ENCODE data around the gene ZSCAN23.
"Not testable (repeated sequence)": the region's sequence is repeated elsewhere in the genome, so short reads cannot be mapped to it uniquely, and the experiment has no call there.

Gene ZSCAN23

DNA sequence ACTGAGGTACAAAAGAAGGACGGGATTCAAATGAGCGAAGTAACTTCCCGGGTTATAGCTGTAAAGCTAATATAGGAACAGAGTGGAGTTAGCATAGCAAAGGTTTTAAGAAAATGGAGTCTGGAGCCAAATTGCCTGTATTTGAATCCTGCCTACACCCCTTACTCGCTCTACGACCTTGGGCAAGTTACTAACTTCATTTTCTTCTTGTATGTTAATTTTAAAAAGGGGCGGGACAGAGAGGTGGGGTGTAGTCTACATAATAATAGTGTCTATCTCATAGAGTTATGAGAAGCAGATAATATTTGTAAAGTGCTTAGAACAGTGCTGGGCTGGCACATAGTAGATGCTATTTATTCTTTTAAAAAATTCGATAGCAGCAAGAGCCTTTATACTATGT lies 705 bp downstream of the ZSCAN23 start:
- no peak for DNase-seq

- no peak for DNase-seq
These were observed 6.9 kb downstream of the ZSCAN23 start for GRCh38 chr6:28436404-28436803.

GRCh38 chr6:28433119-28433518 lies 10.2 kb downstream of the ZSCAN23 start:
- DNase-seq: no peak

DNA sequence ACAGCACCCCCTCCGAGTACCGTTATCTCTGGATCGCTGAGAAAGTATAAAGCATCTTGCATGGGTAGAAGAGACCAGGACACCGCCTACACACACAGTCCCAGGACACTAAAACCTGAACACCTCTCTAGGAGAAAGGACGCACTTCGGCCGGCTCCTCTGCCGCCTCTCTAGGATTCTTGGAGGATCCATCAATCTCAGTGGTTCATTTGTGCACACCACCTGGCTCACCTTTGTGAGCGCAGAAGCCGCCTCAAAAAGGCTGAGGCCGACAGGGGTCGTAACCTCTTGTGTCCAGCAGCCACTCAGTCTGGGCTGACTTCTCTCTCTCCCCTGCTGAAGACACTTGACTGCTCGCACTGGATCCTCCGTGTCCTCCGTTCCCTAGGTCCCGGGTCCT lies 13.5 kb downstream of the ZSCAN23 start:
- DNase-seq: no peak

DNA sequence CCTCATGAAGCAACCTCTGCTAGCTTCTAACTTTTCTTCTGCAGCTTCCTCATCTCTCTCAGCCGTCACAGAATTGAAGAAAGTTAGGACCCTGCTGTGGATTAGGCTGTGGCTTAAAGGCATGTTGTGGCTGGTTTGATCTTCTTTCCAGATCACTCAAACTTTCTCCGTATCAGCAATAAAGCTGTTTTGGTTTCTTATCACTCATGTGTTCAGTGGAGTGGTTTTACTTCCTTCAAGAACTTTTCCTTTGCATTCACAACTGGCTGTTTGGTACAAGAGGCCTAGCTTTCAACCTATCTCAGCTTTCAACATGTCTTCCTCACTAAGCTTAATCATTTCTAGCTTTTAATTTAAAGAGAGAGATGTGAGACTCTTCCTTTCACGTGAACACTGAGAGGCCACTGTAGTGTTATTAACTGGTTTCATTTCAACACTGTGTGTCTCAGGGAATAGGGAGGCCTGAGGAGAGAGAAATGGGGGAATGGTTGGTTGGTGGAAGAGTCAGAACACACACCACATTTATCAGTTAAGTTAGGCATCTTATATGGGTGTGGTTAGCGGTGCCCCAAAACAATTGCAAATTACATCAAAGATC lies 17.2 kb downstream of the ZSCAN23 start:
- no peak for DNase-seq

DNA sequence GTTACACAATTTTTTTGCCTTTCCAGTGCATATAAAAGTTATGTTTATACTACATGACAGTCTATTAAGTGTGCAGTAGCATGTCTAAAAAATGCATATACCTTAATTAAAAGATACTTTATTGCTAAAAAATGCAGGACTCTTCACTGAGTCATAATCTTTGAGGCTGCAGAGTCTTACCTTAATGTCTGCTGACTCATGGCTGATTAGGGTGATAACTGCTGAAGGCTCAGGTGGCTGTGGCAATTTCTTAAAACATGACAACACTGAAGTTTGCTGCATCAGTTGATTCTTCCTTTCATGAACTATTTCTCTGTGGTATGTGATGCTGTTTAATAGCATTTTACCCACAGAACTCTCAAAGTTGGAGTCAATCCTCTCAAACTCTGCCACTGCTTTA lies 19.1 kb downstream of the ZSCAN23 start:
- no peak for DNase-seq

DNA sequence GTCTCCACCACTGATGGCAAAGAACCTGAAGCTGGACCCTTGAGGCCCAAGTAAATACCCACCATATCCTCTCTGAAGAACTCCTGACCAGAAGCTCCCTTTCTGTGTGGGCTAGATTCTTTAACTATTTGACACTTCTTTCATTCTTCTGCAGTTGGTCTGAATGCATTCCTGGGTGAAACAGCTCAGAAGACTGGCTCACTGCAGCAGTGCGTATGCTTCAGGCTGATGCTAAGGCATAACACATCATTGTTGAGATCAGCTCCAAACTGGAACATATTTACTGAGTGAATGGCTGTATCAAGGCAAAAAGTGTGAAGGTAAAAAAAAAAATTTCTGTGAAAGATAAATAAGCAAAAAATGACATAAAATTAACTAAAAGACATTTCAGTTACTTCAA lies 19.7 kb downstream of the ZSCAN23 start:
- no peak for DNase-seq

DNA sequence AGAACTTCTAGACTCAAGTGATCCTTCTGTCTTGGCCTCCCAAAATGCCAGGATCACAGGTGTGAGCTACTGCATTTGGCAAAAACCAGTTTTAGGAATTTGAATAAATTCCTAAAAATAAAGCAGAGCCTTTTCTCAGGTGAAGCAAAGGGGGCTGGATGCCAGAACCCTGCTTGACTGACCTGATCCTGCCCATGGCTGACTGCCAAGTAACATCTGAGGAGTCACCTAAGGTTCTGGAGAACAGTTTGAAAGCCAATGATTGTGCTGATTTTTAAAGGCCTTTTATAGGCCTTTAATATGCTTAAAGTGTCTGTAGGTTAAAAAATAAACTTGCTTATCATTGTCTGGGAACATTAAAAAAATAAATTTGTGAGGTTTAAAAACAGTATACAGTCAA lies 29.6 kb downstream of the ZSCAN23 start:
- no peak for DNase-seq

DNA sequence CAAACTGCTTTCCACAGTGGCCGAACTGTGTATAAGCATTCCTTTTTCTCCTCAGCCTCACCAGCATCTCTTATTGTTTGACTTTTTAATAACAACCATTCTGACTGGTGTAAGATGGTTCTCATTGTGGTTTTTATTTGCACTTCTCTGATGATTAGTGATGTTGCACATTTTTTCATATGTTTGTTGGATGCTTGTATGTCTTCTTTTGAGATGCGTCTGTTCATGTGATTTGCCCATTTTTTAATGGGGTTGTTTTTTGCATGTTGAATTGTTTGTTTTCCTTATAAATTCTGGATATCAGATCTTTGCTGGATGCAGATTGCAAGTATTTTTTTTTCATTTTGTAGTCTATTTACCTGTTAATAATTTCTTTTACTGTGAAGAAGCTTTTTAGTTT lies 32.5 kb downstream of the ZSCAN23 start:
- DNase-seq: no peak

DNA sequence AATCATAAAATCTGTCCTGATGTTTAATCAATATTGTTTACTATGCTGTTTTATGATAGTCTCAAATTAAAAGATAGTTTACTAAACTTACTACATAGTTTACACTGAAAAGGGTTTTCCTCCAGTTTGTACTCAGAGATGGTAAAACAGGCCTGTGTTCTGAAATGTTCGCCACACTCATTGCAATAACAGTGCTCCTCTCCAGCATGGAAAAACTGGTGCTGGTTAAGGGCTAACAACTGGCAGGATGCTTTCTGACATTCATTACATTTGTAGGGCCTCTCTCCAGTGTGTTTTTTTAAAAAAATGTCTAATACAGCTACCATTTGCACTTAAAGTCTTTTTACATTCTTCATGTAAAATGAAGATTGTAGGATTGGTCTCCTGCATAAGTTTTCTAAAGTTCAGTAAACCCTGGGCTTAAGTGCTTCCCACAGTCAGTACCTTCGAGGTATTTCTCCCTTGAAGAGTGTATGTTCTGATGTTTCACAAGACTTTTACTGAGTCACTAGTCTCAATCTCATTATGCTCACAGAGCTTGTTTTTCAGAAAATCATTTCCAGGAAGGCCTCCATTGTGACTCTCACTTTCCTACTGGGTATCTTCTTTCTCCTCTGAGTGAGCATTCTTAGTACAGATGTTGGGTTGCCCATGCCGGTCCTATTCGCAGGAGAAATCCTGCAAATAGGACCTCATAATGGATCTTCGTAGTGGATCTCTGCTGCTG lies 35.1 kb downstream of the ZSCAN23 start:
- DNase-seq: no peak

- no peak for DNase-seq
These were observed 35.9 kb downstream of the ZSCAN23 start for GRCh38 chr6:28407401-28407800.

- not testable (repeated sequence) for DNase-seq
These were observed 39.4 kb downstream of the ZSCAN23 start for GRCh38 chr6:28403923-28404322.

DNA sequence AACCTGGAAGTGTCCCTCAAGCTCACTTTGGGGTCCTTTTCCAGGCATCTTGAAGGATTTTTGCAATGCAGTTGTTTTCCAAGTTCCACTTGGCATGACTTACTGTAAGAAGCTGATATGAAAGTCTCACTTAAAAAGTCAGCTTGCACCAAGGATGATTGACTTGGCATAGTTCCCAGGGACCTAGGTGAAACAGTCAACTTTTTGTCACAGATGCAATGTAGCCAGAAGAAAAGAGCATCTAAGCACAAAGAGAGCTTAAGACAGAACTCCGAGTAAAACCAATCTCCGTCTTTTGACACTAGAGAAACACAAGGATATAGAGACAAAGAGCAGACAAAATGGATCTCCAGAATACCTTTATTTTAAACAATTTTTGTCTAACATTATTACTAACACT lies 41.1 kb downstream of the ZSCAN23 start:
- no peak for DNase-seq

- DNase-seq: no peak
These were observed 42.1 kb downstream of the ZSCAN23 start for GRCh38 chr6:28401172-28401571.

DNA sequence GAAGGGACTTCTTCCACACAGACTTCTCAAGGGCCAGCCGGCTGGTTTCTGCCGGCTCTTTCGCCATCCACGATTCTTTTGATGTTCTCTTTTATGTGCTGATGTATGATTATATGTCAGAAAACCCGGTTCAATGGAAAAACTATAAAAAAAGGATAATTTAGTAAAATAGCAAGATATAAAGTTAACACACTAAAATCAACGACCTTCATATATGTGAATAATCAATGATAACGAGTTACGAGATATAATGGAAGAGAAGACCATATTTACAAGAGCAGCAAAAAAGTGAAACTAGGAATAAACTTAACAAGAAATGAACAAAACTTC lies 43.2 kb downstream of the ZSCAN23 start:
- DNase-seq: no peak

DNA sequence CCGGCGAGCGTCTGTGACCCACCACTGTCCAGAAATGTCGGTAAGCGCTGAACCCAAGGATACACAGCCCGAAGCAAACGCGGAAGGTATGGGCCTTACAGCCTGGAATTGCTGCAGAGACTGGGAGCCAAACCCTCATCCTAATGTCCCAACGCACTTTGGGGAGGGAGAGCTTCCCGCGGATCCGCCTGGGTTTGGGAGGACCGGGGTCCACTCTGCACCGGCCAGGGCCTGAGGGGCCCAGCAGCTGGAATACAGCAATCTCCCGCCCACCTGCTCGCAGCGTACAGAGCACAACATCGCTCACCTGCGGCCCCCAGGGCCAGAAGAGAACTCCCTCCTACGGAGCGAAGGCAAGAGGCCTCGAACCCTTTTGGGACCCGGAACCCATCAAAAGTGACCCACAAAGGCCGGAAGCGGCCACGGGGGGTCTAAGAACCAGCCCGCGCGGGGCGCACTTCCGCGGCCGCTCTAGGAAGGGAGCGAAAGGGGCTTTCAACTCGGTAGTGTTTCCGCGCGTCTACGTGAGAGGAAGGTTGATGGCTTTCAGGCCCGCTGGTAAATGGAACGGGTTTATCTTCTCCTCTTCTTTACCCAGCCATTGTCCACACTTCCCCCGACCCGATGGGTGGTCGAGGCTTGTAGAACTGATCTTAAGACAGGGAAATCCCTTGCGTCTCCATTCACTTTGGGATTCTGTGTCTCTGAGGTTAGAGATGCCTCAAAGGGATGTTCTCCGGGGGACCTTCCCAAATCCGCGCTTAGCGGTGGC lies 43.8 kb downstream of the ZSCAN23 start, which contains the start of gene ZSCAN12:
Gene ZSCAN12 (minus strand): TSS at position 398 of the 772 bp plus-strand sequence. CDS start 1,342 bp downstream, outside the sequence.
- peak; percentile 31 to 87 (median 72) for DNase-seq

DNA sequence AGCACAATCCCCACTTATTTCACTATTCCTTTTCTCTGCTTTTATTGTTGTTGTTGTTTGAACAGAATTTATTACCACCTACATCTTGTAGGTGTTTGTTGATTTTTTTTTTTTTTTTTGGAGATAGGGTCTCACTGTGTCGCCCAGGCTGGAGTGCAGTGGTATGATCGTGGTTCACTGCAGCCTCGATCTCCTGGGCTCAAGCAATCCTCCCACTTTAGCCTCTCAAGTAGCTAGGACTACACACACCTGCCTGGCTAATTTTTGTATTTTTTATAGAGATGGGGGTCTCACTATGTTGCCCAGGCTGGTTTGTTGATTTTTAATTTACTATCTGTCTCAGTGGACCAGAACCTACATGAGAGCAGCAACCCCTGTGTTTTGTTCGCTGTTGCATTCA lies 47.4 kb downstream of the ZSCAN23 start:
- DNase-seq: no peak

DNA sequence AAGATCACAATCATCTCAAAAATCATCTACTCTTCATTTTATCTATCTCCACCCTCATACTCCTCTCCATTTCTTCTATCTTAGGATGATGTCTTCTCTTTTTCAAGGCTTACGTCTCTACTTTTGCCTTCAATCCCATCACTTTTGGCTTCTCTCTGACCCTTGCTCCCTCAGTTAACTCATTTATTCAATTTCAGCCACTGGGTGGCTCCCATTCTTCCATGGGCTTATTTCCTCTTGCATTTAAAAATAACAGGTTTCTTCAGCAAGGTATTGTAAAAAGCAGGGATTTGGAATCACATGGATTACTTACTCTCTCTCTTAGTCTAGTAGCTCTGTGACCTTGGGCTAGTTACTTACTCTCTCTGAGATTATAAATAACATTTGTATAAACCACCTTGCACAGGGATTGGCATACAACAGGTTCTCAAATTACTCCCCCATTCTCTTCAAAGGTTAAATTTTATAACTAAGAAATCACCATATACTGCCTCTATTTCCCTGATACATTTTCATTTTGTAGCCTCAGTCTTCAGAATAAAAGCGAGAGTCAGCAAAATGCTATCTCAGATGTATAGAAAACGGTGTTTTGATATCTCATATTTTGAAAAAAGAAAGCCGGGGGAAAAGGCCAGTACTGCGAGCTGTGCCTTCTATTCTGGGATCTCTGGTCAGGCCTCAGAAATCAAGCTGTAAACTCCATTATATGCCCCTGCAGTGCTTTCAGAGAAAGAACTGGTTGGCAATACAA lies 49.2 kb downstream of the ZSCAN23 start:
- no peak for DNase-seq

DNA sequence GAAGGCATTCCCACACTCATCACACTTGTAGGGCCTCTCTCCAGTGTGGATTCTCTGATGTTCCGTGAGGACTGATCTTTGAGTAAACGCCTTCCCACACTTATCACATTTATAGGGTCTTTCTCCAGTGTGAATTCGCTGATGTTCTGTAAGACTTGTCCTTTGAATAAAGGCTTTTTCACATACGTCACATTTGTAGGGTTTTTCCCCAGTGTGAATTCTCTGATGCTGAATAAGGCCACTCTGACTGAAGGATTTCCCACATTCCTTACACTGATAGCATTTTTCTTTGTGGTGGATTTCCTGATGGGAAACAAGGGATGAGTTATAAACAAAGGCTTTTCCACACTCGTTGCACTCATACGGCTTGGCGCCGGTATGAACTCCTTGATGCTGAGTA lies 52.6 kb downstream of the ZSCAN23 start:
- no peak for DNase-seq

GRCh38 chr6:28384143-28384533 lies 59.2 kb downstream of the ZSCAN23 start:
- DNase-seq: no peak

DNA sequence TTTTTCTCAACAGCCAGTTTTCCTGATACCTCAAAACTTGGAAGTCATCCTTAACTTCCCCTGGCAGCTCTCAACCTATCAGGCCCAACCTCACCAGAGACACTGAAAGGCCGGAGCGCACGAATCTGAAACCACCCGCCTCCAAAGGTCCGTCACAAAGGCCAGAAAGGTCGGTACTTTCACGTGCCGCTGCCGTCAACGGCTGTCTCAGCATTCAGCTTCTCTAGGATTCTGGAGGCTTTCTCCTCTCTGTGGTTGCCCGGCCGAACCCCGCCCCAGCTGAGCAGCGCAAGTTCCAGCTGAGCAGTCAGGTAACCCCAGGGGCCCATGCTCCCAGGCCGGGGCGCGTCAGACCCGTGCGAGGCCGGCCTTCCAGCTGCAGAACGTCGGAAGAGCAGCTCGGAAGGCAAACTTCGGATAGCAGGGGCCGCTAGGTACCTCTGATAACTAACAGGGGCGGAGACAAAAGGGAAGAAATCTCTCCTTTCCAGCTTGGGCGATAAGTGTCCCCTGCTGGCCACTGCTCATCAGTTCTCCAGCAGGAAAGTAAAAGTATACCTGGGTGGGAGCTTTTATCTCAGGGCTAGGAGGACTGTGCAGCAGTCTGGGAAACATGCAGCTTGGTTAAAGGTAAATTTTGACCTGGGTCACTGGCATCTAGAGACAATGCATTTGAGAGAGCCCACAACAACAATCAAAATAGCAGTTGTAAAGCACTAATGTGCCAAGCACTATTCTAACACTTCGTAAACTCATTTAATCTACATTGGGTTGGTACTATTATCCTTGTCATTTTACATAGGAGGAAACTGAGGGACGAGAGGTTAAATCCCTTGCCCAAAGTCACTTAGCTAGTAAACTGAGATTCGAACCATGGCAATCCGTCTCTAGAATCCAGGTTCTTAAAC lies 59.8 kb downstream of the ZSCAN23 start:
- peak in 56 of 58 donors; percentile 1 to 72 (median 37) for DNase-seq

Data from anterior cingulate cortex (tissue), 58 donors.